GM23338 (cell line): Measurements from ENCODE around the gene ANKMY2. TPM values are rescaled to one million over a fixed set of nuclear protein-coding genes. Genes with fewer than 3 reads are reported as not detected.

Experiments
- ATAC-seq: fragments of 200-7000 bp; cut with Tn5 transposase; 3 replicates; pipeline ENCODE4 v1.9.1; 2020
- DNase-seq: peaks from one replicate; pipeline ENCODE4 v3.0.0-alpha.2; 2015; ENCODE audit warnings: low spot score
- H2AFZ ChIP-seq: fragments of 200-600 bp; sonication (generic); 2 replicates; pipeline ENCODE4 v1.8.0; 2016; ENCODE audit warnings: antibody characterized with exemption, mild to moderate bottlenecking, moderate library complexity
- H3F3A ChIP-seq: fragments of 200-600 bp; sonication (generic); replicated peaks from 2 replicates; pipeline ENCODE4 v1.8.0; 2017; ENCODE audit warnings: antibody characterized with exemption, mixed run types, low read depth
- H3K27ac ChIP-seq: fragments of 200-600 bp; sonication (generic); 2 replicates; pipeline ENCODE4 v1.6.1; 2016; ENCODE audit warnings: low read depth
- H3K27me3 ChIP-seq: fragments of 200-600 bp; sonication (generic); 2 replicates; pipeline ENCODE4 v1.8.0; 2016; ENCODE audit warnings: mild to moderate bottlenecking, mixed run types, moderate library complexity; ENCODE audit not compliant: insufficient read depth
- H3K36me3 ChIP-seq: fragments of 200-600 bp; sonication (generic); 2 replicates; pipeline ENCODE4 v1.8.0; 2016; ENCODE audit warnings: mild to moderate bottlenecking; ENCODE audit not compliant: insufficient read depth
- H3K4me1 ChIP-seq: fragments of 200-600 bp; sonication (generic); 2 replicates; pipeline ENCODE4 v1.8.0; 2016; ENCODE audit warnings: mild to moderate bottlenecking, moderate library complexity; ENCODE audit not compliant: insufficient read depth
- H3K4me2 ChIP-seq: fragments of 200-600 bp; sonication (generic); 2 replicates; pipeline ENCODE4 v1.7.1; 2017; ENCODE audit warnings: mixed run types
- H3K4me3 ChIP-seq: fragments of 200-600 bp; sonication (generic); 2 replicates; pipeline ENCODE4 v1.6.1; 2016; ENCODE audit warnings: mixed run types
- H3K79me2 ChIP-seq: fragments of 200-600 bp; sonication (generic); replicated peaks from 2 replicates; pipeline ENCODE4 v1.8.0; 2017; ENCODE audit warnings: mild to moderate bottlenecking; ENCODE audit not compliant: insufficient read depth
- H3K9me2 ChIP-seq: fragments of 200-600 bp; sonication (generic); 2 replicates; pipeline ENCODE4 v1.8.0; 2017; ENCODE audit not compliant: insufficient read depth
- H4K20me1 ChIP-seq: fragments of 200-600 bp; sonication (generic); replicated peaks from 2 replicates; pipeline ENCODE4 v1.8.0; 2017; ENCODE audit warnings: mild to moderate bottlenecking; ENCODE audit not compliant: insufficient read depth
- H3K27ac Mint-ChIP-seq: 2 replicates; pipeline ENCODE4 v1.8.0; 2020; ENCODE audit warnings: inconsistent platforms, mild to moderate bottlenecking, moderate library complexity, mixed read lengths
- H3K27me3 Mint-ChIP-seq: 3 replicates; pipeline ENCODE4 v1.8.0; 2022; ENCODE audit warnings: low read depth, mild to moderate bottlenecking, moderate library complexity, mixed read lengths, inconsistent platforms; ENCODE audit not compliant: insufficient read depth, poor library complexity
- H3K36me3 Mint-ChIP-seq: 3 replicates; pipeline ENCODE4 v1.8.0; 2021; ENCODE audit warnings: low read depth, mild to moderate bottlenecking, inconsistent platforms, moderate library complexity, mixed read lengths
- H3K4me1 Mint-ChIP-seq: 3 replicates; pipeline ENCODE4 v1.8.0; 2020; ENCODE audit warnings: mild to moderate bottlenecking, inconsistent platforms, mixed read lengths
- H3K4me3 Mint-ChIP-seq: 3 replicates; pipeline ENCODE4 v1.8.0; 2021; ENCODE audit warnings: moderate library complexity, mild to moderate bottlenecking, inconsistent platforms, mixed read lengths
- H3K9me3 Mint-ChIP-seq: 3 replicates; pipeline ENCODE4 v1.8.0; 2020; ENCODE audit warnings: moderate library complexity, mild to moderate bottlenecking, inconsistent platforms, mixed read lengths
- EZH2phosphoT487 ChIP-seq: fragments of 200-600 bp; sonication (generic); IDR thresholded peaks from one replicate; pipeline ENCODE4 v1.8.1; 2018; ENCODE audit warnings: antibody characterized with exemption; ENCODE audit not compliant: unreplicated experiment
- POLR2AphosphoS5 ChIP-seq: IDR thresholded peaks from 2 replicates; pipeline ENCODE4 v1.6.1; 2016; ENCODE audit warnings: antibody characterized with exemption, low read depth
- ZNF114 ChIP-seq: fragments of 250-450 bp; sonication (Bioruptor Pico); IDR thresholded peaks from 2 replicates; pipeline ENCODE4 v1.5.0; 2020; ENCODE audit warnings: mild to moderate bottlenecking, moderate library complexity
- polyA plus RNA-seq: library from polyadenylated mRNA; unstranded; fragments of >200 nt; fragmentation: Nextera tagmentation; extraction: Ambion mirVana; gene quantifications from 2 replicates; pipeline ENCODE4 v1.2.1, GENCODE V29; 2016
- total RNA-seq: library from RNA; depleted of rRNA; stranded (reverse); fragments of >200 nt; shearing (Covaris generic); gene quantifications from 2 replicates; pipeline ENCODE4 v1.2.3, GENCODE V29; 2014
- TF ChIP-seq, protein P1 (sequence below): fragments of 250-450 bp; sonication (Bioruptor Pico); IDR thresholded peaks from 2 replicates; pipeline ENCODE4 v1.5.0; 2020; ENCODE audit warnings: mild to moderate bottlenecking, moderate library complexity

ANKMY2 gene
- total and polyA plus RNA-seq, 2 experiments from 2014 or later, result 4.4 to 9.5 TPM

GRCh38 chr7:16657656-16658279 lies 12.2 kb upstream of the ANKMY2 start:
- Histone ChIP-seq H3K9me2 (no peaks in the 10 kb centered on the region), H3F3A (no peaks in the 10 kb centered on the region), H4K20me1 (peaks cover 36% of the 10 kb centered on the region), H3K4me3 (no peak overlapping the region), H3K27ac (peak overlapping the region; percentile 60), H2AFZ (no peak overlapping the region), H3K36me3 (no peaks in the 10 kb centered on the region), H3K27me3 (no peaks in the 10 kb centered on the region), H3K4me1 (peaks cover 43% of the 10 kb centered on the region), H3K79me2 (peaks cover 100% of the 10 kb centered on the region), H3K4me2 (peak overlapping the region; percentile 52)
- Mint-ChIP-seq H3K27ac (peak overlapping the region; percentile 90), H3K9me3 (no peaks in the 10 kb centered on the region), H3K4me1 (peaks cover 44% of the 10 kb centered on the region), H3K4me3 (peak overlapping the region; percentile 57), H3K36me3 (no peaks in the 10 kb centered on the region), H3K27me3 (peaks cover 1% of the 10 kb centered on the region)
- peak; percentile 84 for DNase-seq
- TF ChIP-seq, protein P1, sequence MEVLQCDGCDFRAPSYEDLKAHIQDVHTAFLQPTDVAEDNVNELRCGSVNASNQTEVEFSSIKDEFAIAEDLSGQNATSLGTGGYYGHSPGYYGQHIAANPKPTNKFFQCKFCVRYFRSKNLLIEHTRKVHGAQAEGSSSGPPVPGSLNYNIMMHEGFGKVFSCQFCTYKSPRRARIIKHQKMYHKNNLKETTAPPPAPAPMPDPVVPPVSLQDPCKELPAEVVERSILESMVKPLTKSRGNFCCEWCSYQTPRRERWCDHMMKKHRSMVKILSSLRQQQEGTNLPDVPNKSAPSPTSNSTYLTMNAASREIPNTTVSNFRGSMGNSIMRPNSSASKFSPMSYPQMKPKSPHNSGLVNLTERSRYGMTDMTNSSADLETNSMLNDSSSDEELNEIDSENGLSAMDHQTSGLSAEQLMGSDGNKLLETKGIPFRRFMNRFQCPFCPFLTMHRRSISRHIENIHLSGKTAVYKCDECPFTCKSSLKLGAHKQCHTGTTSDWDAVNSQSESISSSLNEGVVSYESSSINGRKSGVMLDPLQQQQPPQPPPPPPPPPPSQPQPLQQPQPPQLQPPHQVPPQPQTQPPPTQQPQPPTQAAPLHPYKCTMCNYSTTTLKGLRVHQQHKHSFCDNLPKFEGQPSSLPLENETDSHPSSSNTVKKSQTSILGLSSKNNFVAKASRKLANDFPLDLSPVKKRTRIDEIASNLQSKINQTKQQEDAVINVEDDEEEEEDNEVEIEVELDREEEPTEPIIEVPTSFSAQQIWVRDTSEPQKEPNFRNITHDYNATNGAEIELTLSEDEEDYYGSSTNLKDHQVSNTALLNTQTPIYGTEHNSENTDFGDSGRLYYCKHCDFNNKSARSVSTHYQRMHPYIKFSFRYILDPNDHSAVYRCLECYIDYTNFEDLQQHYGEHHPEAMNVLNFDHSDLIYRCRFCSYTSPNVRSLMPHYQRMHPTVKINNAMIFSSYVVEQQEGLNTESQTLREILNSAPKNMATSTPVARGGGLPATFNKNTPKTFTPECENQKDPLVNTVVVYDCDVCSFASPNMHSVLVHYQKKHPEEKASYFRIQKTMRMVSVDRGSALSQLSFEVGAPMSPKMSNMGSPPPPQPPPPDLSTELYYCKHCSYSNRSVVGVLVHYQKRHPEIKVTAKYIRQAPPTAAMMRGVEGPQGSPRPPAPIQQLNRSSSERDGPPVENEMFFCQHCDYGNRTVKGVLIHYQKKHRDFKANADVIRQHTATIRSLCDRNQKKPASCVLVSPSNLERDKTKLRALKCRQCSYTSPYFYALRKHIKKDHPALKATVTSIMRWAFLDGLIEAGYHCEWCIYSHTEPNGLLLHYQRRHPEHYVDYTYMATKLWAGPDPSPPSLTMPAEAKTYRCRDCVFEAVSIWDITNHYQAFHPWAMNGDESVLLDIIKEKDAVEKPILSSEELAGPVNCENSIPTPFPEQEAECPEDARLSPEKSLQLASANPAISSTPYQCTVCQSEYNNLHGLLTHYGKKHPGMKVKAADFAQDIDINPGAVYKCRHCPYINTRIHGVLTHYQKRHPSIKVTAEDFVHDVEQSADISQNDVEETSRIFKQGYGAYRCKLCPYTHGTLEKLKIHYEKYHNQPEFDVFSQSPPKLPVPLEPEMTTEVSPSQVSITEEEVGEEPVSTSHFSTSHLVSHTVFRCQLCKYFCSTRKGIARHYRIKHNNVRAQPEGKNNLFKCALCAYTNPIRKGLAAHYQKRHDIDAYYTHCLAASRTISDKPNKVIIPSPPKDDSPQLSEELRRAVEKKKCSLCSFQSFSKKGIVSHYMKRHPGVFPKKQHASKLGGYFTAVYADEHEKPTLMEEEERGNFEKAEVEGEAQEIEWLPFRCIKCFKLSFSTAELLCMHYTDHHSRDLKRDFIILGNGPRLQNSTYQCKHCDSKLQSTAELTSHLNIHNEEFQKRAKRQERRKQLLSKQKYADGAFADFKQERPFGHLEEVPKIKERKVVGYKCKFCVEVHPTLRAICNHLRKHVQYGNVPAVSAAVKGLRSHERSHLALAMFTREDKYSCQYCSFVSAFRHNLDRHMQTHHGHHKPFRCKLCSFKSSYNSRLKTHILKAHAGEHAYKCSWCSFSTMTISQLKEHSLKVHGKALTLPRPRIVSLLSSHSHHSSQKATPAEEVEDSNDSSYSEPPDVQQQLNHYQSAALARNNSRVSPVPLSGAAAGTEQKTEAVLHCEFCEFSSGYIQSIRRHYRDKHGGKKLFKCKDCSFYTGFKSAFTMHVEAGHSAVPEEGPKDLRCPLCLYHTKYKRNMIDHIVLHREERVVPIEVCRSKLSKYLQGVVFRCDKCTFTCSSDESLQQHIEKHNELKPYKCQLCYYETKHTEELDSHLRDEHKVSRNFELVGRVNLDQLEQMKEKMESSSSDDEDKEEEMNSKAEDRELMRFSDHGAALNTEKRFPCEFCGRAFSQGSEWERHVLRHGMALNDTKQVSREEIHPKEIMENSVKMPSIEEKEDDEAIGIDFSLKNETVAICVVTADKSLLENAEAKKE, result peak; percentile 46; the same call in 1 of the 2 replicates
- TF ChIP-seq ZNF114 (CRISPR knock-in tag), result no peak
- ATAC-seq, result peak; percentile 97

DNA sequence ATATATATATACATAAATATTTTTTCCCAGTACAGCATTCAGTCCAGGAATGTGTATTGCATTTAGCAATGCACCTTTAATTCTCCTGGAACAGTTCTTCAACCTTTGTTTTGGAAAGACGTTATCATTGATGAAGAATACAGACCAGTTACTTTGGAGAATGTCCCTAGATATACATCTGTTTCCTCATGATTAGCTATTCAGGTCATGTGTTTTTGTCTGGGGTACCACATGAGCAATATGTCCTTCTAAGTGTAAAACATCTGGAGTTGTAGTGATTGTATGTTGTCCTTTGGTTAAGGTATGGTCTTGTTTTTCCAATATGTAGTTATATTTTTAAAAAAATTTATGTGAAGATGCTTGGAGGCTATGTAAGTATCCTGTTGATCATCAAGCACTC lies 10.6 kb upstream of the ANKMY2 start:
- H3K27ac Mint-ChIP-seq, result no peak overlapping the region
- H3K4me1 Mint-ChIP-seq, result peaks cover 44% of the 10 kb centered on the region
- H3K4me1 ChIP-seq, result peaks cover 34% of the 10 kb centered on the region

More for the DNA sequence above, 10.6 kb upstream of the ANKMY2 start:
- Mint-ChIP-seq H3K36me3 (no peaks in the 10 kb centered on the region), H3K9me3 (no peaks in the 10 kb centered on the region), H3K27me3 (peaks cover 1% of the 10 kb centered on the region), H3K4me3 (no peak overlapping the region)
- ATAC-seq, result no peak
- TF ChIP-seq POLR2AphosphoS5 (no peak), EZH2phosphoT487 (no peak)
- Histone ChIP-seq H3K79me2 (peaks cover 100% of the 10 kb centered on the region), H3K4me3 (no peak overlapping the region), H3K36me3 (no peaks in the 10 kb centered on the region), H4K20me1 (peaks cover 38% of the 10 kb centered on the region), H3K9me2 (no peaks in the 10 kb centered on the region), H2AFZ (no peak overlapping the region), H3K4me2 (no peak overlapping the region), H3F3A (no peaks in the 10 kb centered on the region), H3K27ac (no peak overlapping the region), H3K27me3 (no peaks in the 10 kb centered on the region)
- no peak for DNase-seq
